ENCODE measurements around the gene DHRS13.
A peak's percentile ranks its signal among the peaks of the same experiment; 100 is the strongest.

Gene DHRS13

GRCh38 chr17:28929787-28930186 lies 26.9 kb upstream of the DHRS13 start:
- no peak overlapping the region for H3K4me3 ChIP-seq (ENCODE audit: low read length)
- no peak overlapping the region for H3K4me2 ChIP-seq (ENCODE audit: low read length)
- no peak overlapping the region for H3K9ac ChIP-seq (ENCODE audit: low read depth, low read length)
- H3K4me1 ChIP-seq (ENCODE audit: control insufficient read depth, insufficient read depth, low read length), result peaks cover 23% of the 10 kb centered on the region
- peaks cover 17% of the 10 kb centered on the region for H3K36me3 ChIP-seq (ENCODE audit: insufficient read depth, low read length)
- H3K9me3 ChIP-seq (replicated peaks; ENCODE audit: low read length), result no peaks in the 10 kb centered on the region
- no peaks in the 10 kb centered on the region for H3K27me3 ChIP-seq (ENCODE audit: control insufficient read depth, insufficient read depth, low read length)

- H3K27me3 ChIP-seq (ENCODE audit: control insufficient read depth, insufficient read depth, low read length), result no peaks in the 10 kb centered on the region
- H3K4me3 ChIP-seq (ENCODE audit: low read length), result no peak overlapping the region
- no peak overlapping the region for H3K9ac ChIP-seq (ENCODE audit: low read depth, low read length)
- H3K36me3 ChIP-seq (ENCODE audit: insufficient read depth, low read length), result peaks cover 30% of the 10 kb centered on the region
- H3K4me2 ChIP-seq (ENCODE audit: low read length), result no peak overlapping the region
- no peaks in the 10 kb centered on the region for H3K9me3 ChIP-seq (replicated peaks; ENCODE audit: low read length)
- H3K4me1 ChIP-seq (ENCODE audit: control insufficient read depth, insufficient read depth, low read length), result peaks cover 23% of the 10 kb centered on the region
These were observed 25.2 kb upstream of the DHRS13 start for GRCh38 chr17:28928061-28928460.

GRCh38 chr17:28926786-28927185 lies 23.9 kb upstream of the DHRS13 start:
- peaks cover 23% of the 10 kb centered on the region for H3K4me1 ChIP-seq (ENCODE audit: control insufficient read depth, insufficient read depth, low read length)
- H3K4me3 ChIP-seq (ENCODE audit: low read length), result no peak overlapping the region
- H3K9ac ChIP-seq (ENCODE audit: low read depth, low read length), result no peak overlapping the region
- H3K4me2 ChIP-seq (ENCODE audit: low read length), result no peak overlapping the region
- H3K36me3 ChIP-seq (ENCODE audit: insufficient read depth, low read length), result peaks cover 42% of the 10 kb centered on the region
- no peaks in the 10 kb centered on the region for H3K9me3 ChIP-seq (replicated peaks; ENCODE audit: low read length)
- H3K27me3 ChIP-seq (ENCODE audit: control insufficient read depth, insufficient read depth, low read length), result no peaks in the 10 kb centered on the region

- Histone ChIP-seq H3K9me3 (replicated peaks; ENCODE audit: low read length) (no peaks in the 10 kb centered on the region), H3K4me2 (ENCODE audit: low read length) (peak overlapping the region; percentile 58), H3K4me3 (ENCODE audit: low read length) (no peak overlapping the region), H3K36me3 (ENCODE audit: insufficient read depth, low read length) (peaks cover 46% of the 10 kb centered on the region), H3K4me1 (ENCODE audit: control insufficient read depth, insufficient read depth, low read length) (peaks cover 23% of the 10 kb centered on the region), H3K9ac (ENCODE audit: low read depth, low read length) (peak overlapping the region; percentile 5), H3K27me3 (ENCODE audit: control insufficient read depth, insufficient read depth, low read length) (no peaks in the 10 kb centered on the region)
These were observed 23.5 kb upstream of the DHRS13 start for GRCh38 chr17:28926366-28926765.

- Histone ChIP-seq H3K9me3 (replicated peaks; ENCODE audit: low read length) (no peaks in the 10 kb centered on the region), H3K4me1 (ENCODE audit: control insufficient read depth, insufficient read depth, low read length) (peaks cover 23% of the 10 kb centered on the region), H3K4me2 (ENCODE audit: low read length) (peak overlapping the region; percentile 58), H3K4me3 (ENCODE audit: low read length) (peak overlapping the region; percentile 29), H3K9ac (ENCODE audit: low read depth, low read length) (peak overlapping the region; percentile 5), H3K36me3 (ENCODE audit: insufficient read depth, low read length) (peaks cover 51% of the 10 kb centered on the region), H3K27me3 (ENCODE audit: control insufficient read depth, insufficient read depth, low read length) (no peaks in the 10 kb centered on the region)
These were observed 23.1 kb upstream of the DHRS13 start for GRCh38 chr17:28925912-28926365.

GRCh38 chr17:28920201-28920600 lies 17.3 kb upstream of the DHRS13 start:
- no peak overlapping the region for H3K4me2 ChIP-seq (ENCODE audit: low read length)
- peaks cover 83% of the 10 kb centered on the region for H3K36me3 ChIP-seq (ENCODE audit: insufficient read depth, low read length)
- no peaks in the 10 kb centered on the region for H3K9me3 ChIP-seq (replicated peaks; ENCODE audit: low read length)
- H3K27me3 ChIP-seq (ENCODE audit: control insufficient read depth, insufficient read depth, low read length), result no peaks in the 10 kb centered on the region
- no peak overlapping the region for H3K4me3 ChIP-seq (ENCODE audit: low read length)
- H3K9ac ChIP-seq (ENCODE audit: low read depth, low read length), result no peak overlapping the region
- H3K4me1 ChIP-seq (ENCODE audit: control insufficient read depth, insufficient read depth, low read length), result peaks cover 5% of the 10 kb centered on the region

GRCh38 chr17:28918295-28918694 lies 15.4 kb upstream of the DHRS13 start:
- H3K4me2 ChIP-seq (ENCODE audit: low read length), result no peak overlapping the region
- H3K9me3 ChIP-seq (replicated peaks; ENCODE audit: low read length), result no peaks in the 10 kb centered on the region
- no peaks in the 10 kb centered on the region for H3K4me1 ChIP-seq (ENCODE audit: control insufficient read depth, insufficient read depth, low read length)
- H3K27me3 ChIP-seq (ENCODE audit: control insufficient read depth, insufficient read depth, low read length), result no peaks in the 10 kb centered on the region
- H3K36me3 ChIP-seq (ENCODE audit: insufficient read depth, low read length), result peaks cover 84% of the 10 kb centered on the region
- H3K9ac ChIP-seq (ENCODE audit: low read depth, low read length), result no peak overlapping the region
- no peak overlapping the region for H3K4me3 ChIP-seq (ENCODE audit: low read length)

GRCh38 chr17:28917465-28917864 lies 14.6 kb upstream of the DHRS13 start:
- no peak overlapping the region for H3K4me2 ChIP-seq (ENCODE audit: low read length)
- H3K4me1 ChIP-seq (ENCODE audit: control insufficient read depth, insufficient read depth, low read length), result no peaks in the 10 kb centered on the region
- peaks cover 85% of the 10 kb centered on the region for H3K36me3 ChIP-seq (ENCODE audit: insufficient read depth, low read length)
- H3K9ac ChIP-seq (ENCODE audit: low read depth, low read length), result no peak overlapping the region
- no peaks in the 10 kb centered on the region for H3K9me3 ChIP-seq (replicated peaks; ENCODE audit: low read length)
- no peak overlapping the region for H3K4me3 ChIP-seq (ENCODE audit: low read length)
- H3K27me3 ChIP-seq (ENCODE audit: control insufficient read depth, insufficient read depth, low read length), result no peaks in the 10 kb centered on the region

GRCh38 chr17:28917029-28917428 lies 14.2 kb upstream of the DHRS13 start:
- no peak overlapping the region for H3K9ac ChIP-seq (ENCODE audit: low read depth, low read length)

GRCh38 chr17:28916302-28916934 lies 13.5 kb upstream of the DHRS13 start:
- Histone ChIP-seq H3K4me1 (ENCODE audit: control insufficient read depth, insufficient read depth, low read length) (no peaks in the 10 kb centered on the region), H3K36me3 (ENCODE audit: insufficient read depth, low read length) (peaks cover 85% of the 10 kb centered on the region)

More at GRCh38 chr17:28917029-28917428, 14.2 kb upstream of the DHRS13 start:
- Histone ChIP-seq H3K4me2 (ENCODE audit: low read length) (no peak overlapping the region), H3K9me3 (replicated peaks; ENCODE audit: low read length) (no peaks in the 10 kb centered on the region), H3K4me3 (ENCODE audit: low read length) (no peak overlapping the region), H3K27me3 (ENCODE audit: control insufficient read depth, insufficient read depth, low read length) (no peaks in the 10 kb centered on the region), H3K36me3 (ENCODE audit: insufficient read depth, low read length) (peaks cover 85% of the 10 kb centered on the region), H3K4me1 (ENCODE audit: control insufficient read depth, insufficient read depth, low read length) (no peaks in the 10 kb centered on the region)

GRCh38 chr17:28912938-28913333 lies 10.1 kb upstream of the DHRS13 start:
- no peak overlapping the region for H3K4me2 ChIP-seq (ENCODE audit: low read length)
- H3K4me3 ChIP-seq (ENCODE audit: low read length), result no peak overlapping the region
- H3K27me3 ChIP-seq (ENCODE audit: control insufficient read depth, insufficient read depth, low read length), result no peaks in the 10 kb centered on the region
- H3K36me3 ChIP-seq (ENCODE audit: insufficient read depth, low read length), result peaks cover 91% of the 10 kb centered on the region
- H3K9ac ChIP-seq (ENCODE audit: low read depth, low read length), result no peak overlapping the region
- H3K4me1 ChIP-seq (ENCODE audit: control insufficient read depth, insufficient read depth, low read length), result peaks cover 9% of the 10 kb centered on the region
- no peaks in the 10 kb centered on the region for H3K9me3 ChIP-seq (replicated peaks; ENCODE audit: low read length)

More at GRCh38 chr17:28916302-28916934, 13.5 kb upstream of the DHRS13 start:
- Histone ChIP-seq H3K27me3 (ENCODE audit: control insufficient read depth, insufficient read depth, low read length) (no peaks in the 10 kb centered on the region), H3K4me3 (ENCODE audit: low read length) (no peak overlapping the region), H3K9me3 (replicated peaks; ENCODE audit: low read length) (no peaks in the 10 kb centered on the region), H3K4me2 (ENCODE audit: low read length) (no peak overlapping the region), H3K9ac (ENCODE audit: low read depth, low read length) (no peak overlapping the region)

- Histone ChIP-seq H3K9ac (ENCODE audit: low read depth, low read length) (no peak overlapping the region), H3K4me2 (ENCODE audit: low read length) (no peak overlapping the region), H3K9me3 (replicated peaks; ENCODE audit: low read length) (no peaks in the 10 kb centered on the region), H3K27me3 (ENCODE audit: control insufficient read depth, insufficient read depth, low read length) (no peaks in the 10 kb centered on the region), H3K4me1 (ENCODE audit: control insufficient read depth, insufficient read depth, low read length) (peaks cover 9% of the 10 kb centered on the region), H3K4me3 (ENCODE audit: low read length) (no peak overlapping the region), H3K36me3 (ENCODE audit: insufficient read depth, low read length) (peaks cover 91% of the 10 kb centered on the region)
These were observed 9.5 kb upstream of the DHRS13 start for GRCh38 chr17:28912281-28912937.

Data from skeletal muscle satellite cell (primary cell).